Trophoblast cell (in vitro differentiated cells and primary cell): ENCODE measurements around the gene ATP2B3.

Experiments used
- DNase-seq, 2 donors: peaks; one replicate each; pipeline ENCODE4 v3.0.0-alpha.2; 2016
- H2AFZ ChIP-seq: 2 replicates; pipeline ENCODE4 v1.6.1; 2013; ENCODE audit warnings: low read length, moderate library complexity, mild to moderate bottlenecking; ENCODE audit not compliant: insufficient read depth, poor library complexity
- H2AK5ac ChIP-seq: 2 replicates; pipeline ENCODE4 v1.6.1; 2013; ENCODE audit warnings: mild to moderate bottlenecking, low read length
- H2BK120ac ChIP-seq: 2 replicates; pipeline ENCODE4 v1.6.1; 2013; ENCODE audit warnings: low read length, mild to moderate bottlenecking, moderate library complexity; ENCODE audit not compliant: insufficient read depth, poor library complexity
- H2BK12ac ChIP-seq: 2 replicates; pipeline ENCODE4 v1.6.1; 2013; ENCODE audit warnings: mild to moderate bottlenecking, low read length, moderate library complexity
- H2BK5ac ChIP-seq: 2 replicates; pipeline ENCODE4 v1.6.1; 2013; ENCODE audit warnings: low read length, low read depth, moderate library complexity, mild to moderate bottlenecking; ENCODE audit not compliant: poor library complexity
- H3K14ac ChIP-seq: 2 replicates; pipeline ENCODE4 v1.6.1; 2013; ENCODE audit warnings: mild to moderate bottlenecking, low read length
- H3K18ac ChIP-seq: 2 replicates; pipeline ENCODE4 v1.6.1; 2013; ENCODE audit warnings: mild to moderate bottlenecking, low read length
- H3K23ac ChIP-seq: 2 replicates; pipeline ENCODE4 v1.6.1; 2013; ENCODE audit warnings: low read length
- H3K27ac ChIP-seq: 2 replicates; pipeline ENCODE4 v1.5.1; 2013; ENCODE audit warnings: low read depth, mild to moderate bottlenecking, inconsistent platforms, low read length, moderate library complexity
- H3K27me3 ChIP-seq: 2 replicates; pipeline ENCODE4 v1.6.1; 2013; ENCODE audit warnings: inconsistent platforms, mild to moderate bottlenecking, low read length, moderate library complexity; ENCODE audit not compliant: insufficient read depth
- H3K36me3 ChIP-seq, 2 experiments: 1 replicate in 1 of 2; 2 replicates in 1 of 2; pipeline ENCODE4 v1.6.1; 2013; ENCODE audit warnings: low read length in 2 of 2, mild to moderate bottlenecking in 2 of 2, moderate library complexity in 1 of 2; ENCODE audit not compliant: insufficient read depth in 2 of 2, control insufficient read depth in 1 of 2
- H3K4ac ChIP-seq: 2 replicates; pipeline ENCODE4 v1.6.1; 2013; ENCODE audit warnings: low read depth, mild to moderate bottlenecking, low read length, moderate library complexity
- H3K4me1 ChIP-seq, 2 experiments: 1 replicate in 1 of 2; 2 replicates in 1 of 2; pipeline ENCODE4 v1.6.1; 2013; ENCODE audit warnings: low read length in 2 of 2, mild to moderate bottlenecking in 2 of 2, moderate library complexity in 1 of 2; ENCODE audit not compliant: insufficient read depth in 2 of 2, control insufficient read depth in 1 of 2
- H3K4me2 ChIP-seq: 2 replicates; pipeline ENCODE4 v1.6.1; 2013; ENCODE audit warnings: inconsistent platforms, mild to moderate bottlenecking, low read length, moderate library complexity
- H3K4me3 ChIP-seq: 2 replicates; pipeline ENCODE4 v1.5.1; 2013; ENCODE audit warnings: mild to moderate bottlenecking, low read depth, low read length, inconsistent platforms
- H3K79me1 ChIP-seq: one replicate; pipeline ENCODE4 v1.6.1; 2013; ENCODE audit warnings: low read length
- H3K79me2 ChIP-seq: 2 replicates; pipeline ENCODE4 v1.6.1; 2013; ENCODE audit warnings: low read length, mild to moderate bottlenecking; ENCODE audit not compliant: control insufficient read depth, insufficient read depth, poor library complexity
- H3K9ac ChIP-seq: 2 replicates; pipeline ENCODE4 v1.6.1; 2013; ENCODE audit warnings: mild to moderate bottlenecking, low read length
- H3K9me3 ChIP-seq: 2 replicates; pipeline ENCODE4 v1.6.1; 2013; ENCODE audit warnings: low read depth, mild to moderate bottlenecking, control low read depth, inconsistent platforms, low read length; ENCODE audit not compliant: insufficient read depth
- H4K12ac ChIP-seq: 2 replicates; pipeline ENCODE4 v1.6.1; 2013; ENCODE audit warnings: low read depth, mild to moderate bottlenecking, low read length, moderate library complexity
- H4K8ac ChIP-seq: 2 replicates; pipeline ENCODE4 v1.6.1; 2013; ENCODE audit warnings: low read depth, mild to moderate bottlenecking, low read length, moderate library complexity
- H4K91ac ChIP-seq: one replicate; pipeline ENCODE4 v1.6.1; 2013; ENCODE audit warnings: low read depth, mild to moderate bottlenecking, low read length, moderate library complexity
- WGBS: extraction: QIAGEN DNeasy Blood & Tissue Kit; methylation state at CpG from one replicate; pipeline ENCODE4 v1.1.7; 2013; ENCODE audit warnings: missing lambda C conversion rate; ENCODE audit not compliant: insufficient read length, insufficient coverage; ENCODE audit errors: extremely low coverage; 5-methylcytosine and 5-hydroxymethylcytosine counted together

ATP2B3 gene

DNA sequence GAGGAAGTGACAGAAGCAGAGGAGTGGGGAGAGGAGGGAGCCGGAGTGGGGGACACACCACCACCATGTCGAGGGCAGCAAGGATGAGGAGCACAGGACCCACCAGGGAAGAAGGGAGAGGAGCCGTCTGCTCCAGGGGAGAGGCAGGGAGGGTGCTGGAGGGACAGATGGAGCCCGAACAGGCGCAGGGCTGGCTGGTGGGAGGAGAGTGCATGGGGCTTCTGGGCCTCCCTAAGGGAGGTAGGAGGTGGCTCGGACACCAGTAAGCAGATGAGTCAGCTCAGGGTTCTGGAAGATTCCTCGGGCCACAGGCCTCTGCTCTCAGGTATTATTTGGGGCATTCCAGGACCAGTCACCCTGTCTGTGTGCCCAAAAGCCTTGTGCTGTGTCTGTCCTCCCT is 29.8 kb downstream of the ATP2B3 start:
- WGBS: no CpG with 5 or more reads among the region's 7 CpGs
- Histone ChIP-seq H4K8ac (no peak overlapping the region), H3K79me1 (no peaks in the 10 kb centered on the region), H2BK5ac (no peak overlapping the region), H2AFZ (no peak overlapping the region), H3K23ac (no peak overlapping the region), H3K4ac (no peak overlapping the region), H3K4me2 (no peak overlapping the region), H2BK120ac (no peak overlapping the region), H2BK12ac (no peak overlapping the region), H3K27ac (no peak overlapping the region), H4K91ac (no peak overlapping the region), H3K9ac (no peak overlapping the region), H3K4me3 (no peak overlapping the region), H4K12ac (peak overlapping the region; percentile 59), H3K79me2 (no peaks in the 10 kb centered on the region), H3K14ac (no peak overlapping the region), H3K36me3 (no peaks in the 10 kb centered on the region), H3K27me3 (no peaks in the 10 kb centered on the region), H3K4me1 (no peaks in the 10 kb centered on the region), H3K18ac (no peak overlapping the region), H2AK5ac (no peak overlapping the region), H3K9me3 (no peaks in the 10 kb centered on the region)
- DNase-seq: no peak

- no peak overlapping the region for H2AK5ac ChIP-seq
- H4K12ac ChIP-seq: no peak overlapping the region
- H3K4ac ChIP-seq: no peak overlapping the region
- no peak for DNase-seq
- H3K4me2 ChIP-seq: no peak overlapping the region
- no peak overlapping the region for H4K91ac ChIP-seq
- no peak overlapping the region for H3K23ac ChIP-seq
- no peak overlapping the region for H2BK120ac ChIP-seq
- H4K8ac ChIP-seq: no peak overlapping the region
- H3K79me2 ChIP-seq: no peaks in the 10 kb centered on the region
- no CpG with 5 or more reads among the region's 17 CpGs for WGBS
- no peak overlapping the region for H3K27ac ChIP-seq
- no peak overlapping the region for H3K18ac ChIP-seq
- H3K4me3 ChIP-seq: no peak overlapping the region
- no peak overlapping the region for H3K14ac ChIP-seq
- no peak overlapping the region for H2BK5ac ChIP-seq
- H3K4me1 ChIP-seq: no peaks in the 10 kb centered on the region
- no peak overlapping the region for H2AFZ ChIP-seq
- H3K27me3 ChIP-seq: no peaks in the 10 kb centered on the region
- no peaks in the 10 kb centered on the region for H3K79me1 ChIP-seq
- H2BK12ac ChIP-seq: no peak overlapping the region
- no peaks in the 10 kb centered on the region for H3K9me3 ChIP-seq
- no peaks in the 10 kb centered on the region for H3K36me3 ChIP-seq
- no peak overlapping the region for H3K9ac ChIP-seq
Measured at GRCh38 chrX:153549231-153549630, 31.8 kb downstream of the ATP2B3 start.

DNA sequence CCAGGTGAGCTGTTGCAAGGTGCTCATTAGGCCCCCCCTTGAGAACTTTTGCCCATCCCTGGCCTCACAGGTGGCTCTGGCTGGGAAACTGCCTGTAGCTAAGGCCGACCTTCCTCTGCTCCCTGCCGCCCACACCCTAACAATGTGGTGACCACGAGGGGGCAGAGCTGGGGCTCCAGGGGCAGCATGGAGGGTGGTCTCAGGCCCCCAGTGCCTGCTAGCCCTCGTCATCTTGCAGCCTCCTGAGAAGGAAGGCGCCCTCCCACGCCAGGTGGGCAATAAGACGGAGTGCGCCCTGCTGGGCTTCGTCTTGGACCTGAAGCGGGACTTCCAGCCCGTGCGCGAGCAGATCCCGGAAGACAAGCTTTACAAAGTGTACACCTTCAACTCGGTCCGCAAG is 32.4 kb downstream of the ATP2B3 start:
- H3K18ac ChIP-seq: no peak overlapping the region
- WGBS: no CpG with 5 or more reads among the region's 16 CpGs

DNA sequence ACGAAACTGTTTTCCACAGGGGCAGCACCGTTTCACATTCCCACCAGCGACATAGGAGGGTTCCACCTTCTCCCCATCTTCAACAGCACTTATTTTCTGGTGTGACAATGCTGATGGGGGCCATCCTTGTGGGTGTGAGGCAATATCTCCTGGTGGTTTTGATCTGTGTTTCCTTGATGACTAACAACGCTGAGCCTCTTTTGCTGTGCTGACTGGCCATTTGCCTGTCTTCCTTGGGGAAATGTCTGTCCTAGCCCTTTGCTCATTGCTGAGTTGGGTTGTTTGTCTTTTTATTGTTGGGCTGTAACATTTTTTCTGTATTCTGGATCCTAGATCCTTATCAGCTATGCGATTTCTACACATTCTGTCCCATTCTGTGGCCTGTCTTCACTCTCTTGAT is 33.7 kb downstream of the ATP2B3 start:
- no peak overlapping the region for H4K12ac ChIP-seq
- H3K27me3 ChIP-seq: no peaks in the 10 kb centered on the region
- no peaks in the 10 kb centered on the region for H3K9me3 ChIP-seq
- no peaks in the 10 kb centered on the region for H3K36me3 ChIP-seq
- H3K23ac ChIP-seq: no peak overlapping the region
- no peak overlapping the region for H2AFZ ChIP-seq
- DNase-seq: peak; percentile 69
- no peak overlapping the region for H2BK5ac ChIP-seq
- H3K79me2 ChIP-seq: no peaks in the 10 kb centered on the region
- H3K4me2 ChIP-seq: no peak overlapping the region
- no CpG with 5 or more reads among the region's 5 CpGs for WGBS
- H2AK5ac ChIP-seq: no peak overlapping the region
- no peak overlapping the region for H2BK120ac ChIP-seq
- H4K91ac ChIP-seq: no peak overlapping the region
- no peak overlapping the region for H3K18ac ChIP-seq
- no peak overlapping the region for H3K4me3 ChIP-seq
- no peak overlapping the region for H3K4ac ChIP-seq
- no peak overlapping the region for H3K9ac ChIP-seq
- no peaks in the 10 kb centered on the region for H3K79me1 ChIP-seq
- no peak overlapping the region for H2BK12ac ChIP-seq
- H3K27ac ChIP-seq: no peak overlapping the region
- H3K14ac ChIP-seq: no peak overlapping the region
- H4K8ac ChIP-seq: no peak overlapping the region
- H3K4me1 ChIP-seq: no peaks in the 10 kb centered on the region

More for the DNA sequence above, 32.4 kb downstream of the ATP2B3 start:
- Histone ChIP-seq H3K4me1 (no peaks in the 10 kb centered on the region), H2BK120ac (no peak overlapping the region), H3K4me2 (no peak overlapping the region), H3K79me2 (no peaks in the 10 kb centered on the region), H3K23ac (no peak overlapping the region), H4K8ac (no peak overlapping the region), H3K27me3 (no peaks in the 10 kb centered on the region), H3K36me3 (no peaks in the 10 kb centered on the region), H2BK12ac (no peak overlapping the region), H2BK5ac (no peak overlapping the region), H4K12ac (no peak overlapping the region), H2AFZ (no peak overlapping the region), H3K27ac (no peak overlapping the region), H3K79me1 (no peaks in the 10 kb centered on the region), H3K9me3 (no peaks in the 10 kb centered on the region), H3K9ac (no peak overlapping the region), H3K4ac (no peak overlapping the region), H2AK5ac (no peak overlapping the region), H3K14ac (no peak overlapping the region), H4K91ac (no peak overlapping the region), H3K4me3 (no peak overlapping the region)
- no peak for DNase-seq
